RWPE1 (cell line): ENCODE data around the gene TPRG1.

Experiments used
- CTCF ChIA-PET: fragments of 350-600 bp; sonication (Branson Sonifier 250); formaldehyde crosslinking; extraction: SDS; loops from one replicate; lab custom pipeline; 2021; lab: Yijun Ruan, JAX
- POLR2A ChIA-PET: fragments of 400-600 bp; formaldehyde crosslinking; extraction: SDS; loops from one replicate; lab custom pipeline; 2020; ENCODE audit warnings: antibody characterized with exemption; ENCODE audit not compliant: low non-redundant PET; lab: Yijun Ruan, JAX
- DNase-seq: peaks from one replicate; pipeline ENCODE4 v3.0.0; 2012; ENCODE audit warnings: low spot score
- H3K27ac ChIP-seq: fragments of 450-650 bp; 2 replicates; pipeline ENCODE4 v1.5.1; 2017
- CTCF ChIP-seq: fragments of 450-650 bp; conservative IDR thresholded peaks from 2 replicates; pipeline ENCODE4 v1.5.1; 2017; ENCODE audit warnings: low read depth, mild to moderate bottlenecking

Gene TPRG1

GRCh38 chr3:189210251-189210770 lies 38.5 kb downstream of the TPRG1 start:
- POLR2A ChIA-PET = no interaction called here
- CTCF ChIA-PET = interaction anchor here (0.6 to 0.7 kb wide), 3 partner anchors 9 to 1867 kb away, joined by 3 to 4 read pairs (median 3); no protein-coding TSS in a partner anchor

GRCh38 chr3:189212681-189213080 lies 40.9 kb downstream of the TPRG1 start:
- H3K27ac ChIP-seq = no peak overlapping the region
- ChIA-PET CTCF (interaction anchor here (0.6 kb wide), 1 partner anchor 1509 kb away, joined by 4 read pairs; no protein-coding TSS in a partner anchor), POLR2A (no interaction called here)
- TF ChIP-seq CTCF = no peak
- no peak for DNase-seq

More at GRCh38 chr3:189210251-189210770, 38.5 kb downstream of the TPRG1 start:
- no peak overlapping the region for H3K27ac ChIP-seq
- DNase-seq = no peak
- no peak for TF ChIP-seq CTCF

GRCh38 chr3:189214651-189215050 lies 42.9 kb downstream of the TPRG1 start:
- ChIA-PET CTCF (no interaction called here), POLR2A (no interaction called here)
- no peak for DNase-seq
- no peak overlapping the region for H3K27ac ChIP-seq
- TF ChIP-seq CTCF = no peak

GRCh38 chr3:189222927-189223636 lies 51.3 kb downstream of the TPRG1 start:
- ChIA-PET POLR2A (no interaction called here), CTCF (interaction anchor here (0.7 kb wide), 1 partner anchor 1483 kb away, joined by 3 read pairs; no protein-coding TSS in a partner anchor)
- no peak overlapping the region for H3K27ac ChIP-seq
- DNase-seq = no peak
- TF ChIP-seq CTCF = no peak

- TF ChIP-seq CTCF = no peak
- H3K27ac ChIP-seq = no peak overlapping the region
- DNase-seq = no peak
- ChIA-PET CTCF (no interaction called here), POLR2A (no interaction called here)
These were observed 53.7 kb downstream of the TPRG1 start for GRCh38 chr3:189225431-189225830.

- ChIA-PET POLR2A (no interaction called here), CTCF (interaction anchor here (0.7 kb wide), 3 partner anchors 12 to 1487 kb away, joined by 3 read pairs; no protein-coding TSS in a partner anchor)
- H3K27ac ChIP-seq = no peak overlapping the region
- no peak for TF ChIP-seq CTCF
- no peak for DNase-seq
These were observed 55.5 kb downstream of the TPRG1 start for GRCh38 chr3:189227249-189227648.
